CD1c-positive myeloid dendritic cell (primary cell): ENCODE measurements around the gene PADI1.
A peak's percentile ranks its signal among the peaks of the same experiment; 100 is the strongest.
"Not testable (repeated sequence)": the region's sequence is repeated elsewhere in the genome, so short reads cannot be mapped to it uniquely, and the experiment has no call there.

Experiments
- DNase-seq: peaks from one replicate; pipeline ENCODE4 v3.0.0-alpha.2; 2016; ENCODE audit errors: extremely low spot score

The PADI1 gene

GRCh38 chr1:17241011-17241779 lies 36.3 kb downstream of the PADI1 start:
- DNase-seq, result not testable (repeated sequence)

GRCh38 chr1:17241780-17242074 lies 36.8 kb downstream of the PADI1 start:
- DNase-seq, result not testable (repeated sequence)

- DNase-seq, result no peak
These were observed 38.3 kb downstream of the PADI1 start for GRCh38 chr1:17243274-17243673.

- no peak for DNase-seq
These were observed 40.2 kb downstream of the PADI1 start for GRCh38 chr1:17244821-17245740.

- no peak for DNase-seq
These were observed 40.9 kb downstream of the PADI1 start for GRCh38 chr1:17245816-17246325.

- no peak for DNase-seq
These were observed 42.0 kb downstream of the PADI1 start for GRCh38 chr1:17246971-17247370.

GRCh38 chr1:17248781-17249180 lies 43.9 kb downstream of the PADI1 start, which contains the start of gene PADI3:
TSS of gene PADI3 (plus strand) at chr1:17249098. CDS start at chr1:17249138, 40 bp downstream.
- DNase-seq, result no peak

- DNase-seq, result peak; percentile 33
These were observed 45.7 kb downstream of the PADI1 start for GRCh38 chr1:17250601-17251000.

- DNase-seq, result no peak
These were observed 46.3 kb downstream of the PADI1 start for GRCh38 chr1:17251246-17251645.

GRCh38 chr1:17251701-17252376 lies 46.9 kb downstream of the PADI1 start:
- no peak for DNase-seq

- DNase-seq, result no peak
These were observed 50.4 kb downstream of the PADI1 start for GRCh38 chr1:17255336-17255735.

- DNase-seq, result no peak
These were observed 53.3 kb downstream of the PADI1 start for GRCh38 chr1:17258116-17258757.

- no peak for DNase-seq
These were observed 53.8 kb downstream of the PADI1 start for GRCh38 chr1:17258758-17259130.

- DNase-seq, result no peak
These were observed 54.4 kb downstream of the PADI1 start for GRCh38 chr1:17259233-17259873.

GRCh38 chr1:17260264-17260663 lies 55.3 kb downstream of the PADI1 start:
- no peak for DNase-seq

GRCh38 chr1:17260738-17261137 lies 55.8 kb downstream of the PADI1 start:
- DNase-seq, result no peak

GRCh38 chr1:17263936-17264335 lies 59.0 kb downstream of the PADI1 start:
- no peak for DNase-seq

- no peak for DNase-seq
These were observed 59.5 kb downstream of the PADI1 start for GRCh38 chr1:17264470-17264869.

- no peak for DNase-seq
These were observed 60.2 kb downstream of the PADI1 start for GRCh38 chr1:17265162-17265561.

GRCh38 chr1:17265950-17266349 lies 61.0 kb downstream of the PADI1 start:
- no peak for DNase-seq
